HepG2 (cell line): ENCODE results near the gene MYO5A. TPM values are rescaled to one million over a fixed set of nuclear protein-coding genes. Genes with fewer than 3 reads are reported as not detected.

Experiments
- AGO2 ChIP-seq: fragments of 200-400 bp; formaldehyde crosslinking; optimal IDR thresholded peaks from 2 replicates; pipeline ENCODE3; 2017; ENCODE audit warnings: mild to moderate bottlenecking, low read depth, low read length, moderate library complexity
- CAMTA2 ChIP-seq: sonication (generic); formaldehyde crosslinking; IDR thresholded peaks from 2 replicates; pipeline ENCODE4 v1.4.0; 2020; ENCODE audit warnings: mild to moderate bottlenecking, missing genetic modification reagents, borderline replicate concordance
- GATA4 ChIP-seq: sonication (generic); IDR thresholded peaks from 2 replicates; pipeline ENCODE4 v1.6.1; 2016; ENCODE audit warnings: antibody characterized with exemption, low read depth, borderline replicate concordance
- KAT2B ChIP-seq: fragments of 150-350 bp; IDR thresholded peaks from 2 replicates; pipeline ENCODE4 v1.6.1; 2014; ENCODE audit warnings: low read depth, low read length, borderline replicate concordance
- KMT2A ChIP-seq: sonication (generic); formaldehyde crosslinking; IDR thresholded peaks from 2 replicates; pipeline ENCODE4 v1.4.0; 2020; ENCODE audit warnings: missing genetic modification reagents
- NFAT5 ChIP-seq: sonication (generic); formaldehyde crosslinking; IDR thresholded peaks from 2 replicates; pipeline ENCODE4 v1.4.0; 2020; ENCODE audit warnings: missing genetic modification reagents
- SKI ChIP-seq: fragments of 450-650 bp; IDR thresholded peaks from one replicate; pipeline ENCODE4 v1.6.1; 2018; ENCODE audit warnings: mild to moderate bottlenecking; ENCODE audit not compliant: partially characterized antibody
- SMARCE1 ChIP-seq: fragments of 450-650 bp; IDR thresholded peaks from 2 replicates; pipeline ENCODE4 v1.6.1; 2017; ENCODE audit warnings: borderline replicate concordance
- SRY ChIP-seq: sonication (generic); formaldehyde crosslinking; IDR thresholded peaks from 2 replicates; pipeline ENCODE4 v1.8.0; 2022; ENCODE audit warnings: mild to moderate bottlenecking, missing genetic modification reagents
- TCF12 ChIP-seq, 2 experiments: fragments of 450-650 bp in 1 of 2; sonication (generic) in 1 of 2; formaldehyde crosslinking in 1 of 2; IDR thresholded peaks; 2 replicates each; pipeline versions ENCODE4 v1.6.1 to v1.8.0; 2017 to 2022; ENCODE audit warnings: antibody characterized with exemption in 1 of 2, mild to moderate bottlenecking in 1 of 2, missing genetic modification reagents in 1 of 2, moderate library complexity in 1 of 2
- THAP11 ChIP-seq: IDR thresholded peaks from 2 replicates; pipeline ENCODE4 v1.6.1; 2016; ENCODE audit warnings: missing biosample characterization, missing genetic modification reagents
- ZBTB20 ChIP-seq: sonication (generic); formaldehyde crosslinking; IDR thresholded peaks from 2 replicates; pipeline ENCODE4 v1.8.1; 2023; ENCODE audit warnings: missing genetic modification reagents, low read depth, mild to moderate bottlenecking, borderline replicate concordance
- ZBTB26 ChIP-seq: IDR thresholded peaks from 2 replicates; pipeline ENCODE4 v1.6.1; 2016; ENCODE audit warnings: missing compliant biosample characterization, missing genetic modification reagents, borderline replicate concordance
- ZNF337 ChIP-seq: sonication (generic); formaldehyde crosslinking; IDR thresholded peaks from 2 replicates; pipeline ENCODE4 v1.5.1; 2020; ENCODE audit warnings: missing genetic modification reagents, low read depth, mild to moderate bottlenecking, borderline replicate concordance
- ZNF354B ChIP-seq: sonication (generic); formaldehyde crosslinking; IDR thresholded peaks from 2 replicates; pipeline ENCODE4 v1.8.0; 2022; ENCODE audit warnings: mild to moderate bottlenecking, missing genetic modification reagents
- ZNF484 ChIP-seq: sonication (generic); formaldehyde crosslinking; IDR thresholded peaks from 2 replicates; pipeline ENCODE4 v1.5.1; 2020; ENCODE audit warnings: mild to moderate bottlenecking, low read depth, missing genetic modification reagents, borderline replicate concordance
- ZNF503 ChIP-seq: sonication (generic); formaldehyde crosslinking; IDR thresholded peaks from 2 replicates; pipeline ENCODE4 v1.4.0; 2020; ENCODE audit warnings: missing genetic modification reagents
- ZSCAN5A ChIP-seq: sonication (generic); formaldehyde crosslinking; IDR thresholded peaks from 2 replicates; pipeline ENCODE4 v1.8.0; 2022; ENCODE audit warnings: mild to moderate bottlenecking, missing genetic modification reagents, borderline replicate concordance
- polyA plus RNA-seq, 8 experiments: library from polyadenylated mRNA; depleted of rRNA in 3 of 8; stranded (reverse) in 7 of 8; unstranded in 1 of 8; fragments of >200 nt; fragmentation: Illumina TruSeq in 4 of 8; extraction: Trizol in 4 of 8; gene quantifications; 2 replicates each; pipeline versions ENCODE4 v1.2.1 to v1.2.3, GENCODE V29; 2011 to 2016; ENCODE audit warnings: low read depth in 4 of 8, missing spikeins in 1 of 8, mixed read lengths in 1 of 8; ENCODE audit not compliant: insufficient read depth in 1 of 8
- total RNA-seq, 5 experiments: library from RNA; depleted of rRNA; stranded (reverse); fragments of >200 nt; fragmentation: Illumina TruSeq; extraction: Trizol; gene quantifications; 2 replicates each; pipeline ENCODE4 v1.2.3, GENCODE V29; 2016; ENCODE audit warnings: low read depth in 1 of 5

Gene MYO5A
- total and polyA plus RNA-seq, 2 of the 13 experiments (the other 11 are each of a cell fraction or from before 2014, with no cell fraction given), result 2.8 to 4.8 TPM

GRCh38 chr15:52568601-52569585, 40.2 kb upstream of the MYO5A start, which contains the start of gene ARPP19 (continued):
- peak; percentile 90; the same call in 1 of the 2 replicates for TF ChIP-seq NFAT5 (CRISPR knock-in tag)
- TF ChIP-seq SKI, result peak; percentile 63
- TF ChIP-seq ZSCAN5A (CRISPR knock-in tag), result peak; percentile 92; the same call in 1 of the 2 replicates
- TF ChIP-seq AGO2, result peak; percentile 85
- TF ChIP-seq THAP11, result peak; percentile 99
- no peak for TF ChIP-seq GATA4
- TF ChIP-seq ZNF503 (CRISPR knock-in tag), result peak; percentile 82; the same call in 1 of the 2 replicates
- no peak for TF ChIP-seq SMARCE1
- no peak for TF ChIP-seq CAMTA2 (CRISPR knock-in tag)
- TF ChIP-seq ZBTB26, result peak; percentile 77
- no peak for TF ChIP-seq ZNF337
- TF ChIP-seq SRY (CRISPR knock-in tag), result no peak
- TF ChIP-seq KMT2A (CRISPR knock-in tag), result peak; percentile 72
- no peak for TF ChIP-seq ZNF484
- no peak for TF ChIP-seq KAT2B
- no peak for TF ChIP-seq TCF12 (IDR thresholded peaks at IDR 0.05)
- no peak for TF ChIP-seq TCF12 (CRISPR knock-in tag; IDR thresholded peaks at IDR 0.05)
- no peak; the same call in 1 of the 2 replicates for TF ChIP-seq ZBTB20 (CRISPR knock-in tag)
- no peak; the same call in none of the 2 replicates for TF ChIP-seq ZNF354B (CRISPR knock-in tag)
